GM12873 (cell line): ENCODE measurements around the gene SLC6A11.

Experiments used
- CTCF ChIP-seq: IDR thresholded peaks from 2 replicates; pipeline ENCODE4 v1.5.1; 2012; ENCODE audit warnings: low read depth, mild to moderate bottlenecking, moderate library complexity, low read length, control low read depth; ENCODE audit not compliant: insufficient read depth; ENCODE audit errors: missing control alignments

The SLC6A11 gene

GRCh38 chr3:10926811-10927521 is 110.9 kb downstream of the SLC6A11 start:
- no peak for TF ChIP-seq CTCF

- TF ChIP-seq CTCF = no peak
These were observed 111.5 kb downstream of the SLC6A11 start for GRCh38 chr3:10927551-10927950.

- no peak for TF ChIP-seq CTCF
These were observed 112.5 kb downstream of the SLC6A11 start for GRCh38 chr3:10928407-10928960.

GRCh38 chr3:10928961-10929471 is 113.0 kb downstream of the SLC6A11 start:
- no peak for TF ChIP-seq CTCF

- TF ChIP-seq CTCF = no peak
These were observed 114.1 kb downstream of the SLC6A11 start for GRCh38 chr3:10929978-10930665.

- no peak for TF ChIP-seq CTCF
These were observed 114.6 kb downstream of the SLC6A11 start for GRCh38 chr3:10930666-10931040.

GRCh38 chr3:10932596-10932995 is 116.6 kb downstream of the SLC6A11 start:
- TF ChIP-seq CTCF = no peak
